H1 (cell line): Measurements from ENCODE around the gene SLC35B2. TPM values are rescaled to one million over a fixed set of nuclear protein-coding genes. Genes with fewer than 3 reads are reported as not detected.

ENCODE experiments used
- CTCF ChIA-PET: fragments of 300-600 bp; sonication (Branson Sonifier 250); formaldehyde crosslinking; loops from one replicate; lab custom pipeline; 2021; ENCODE audit not compliant: partially characterized antibody; lab: Charles Lee
- POLR2A ChIA-PET: fragments of 300-600 bp; sonication (Branson Sonifier 250); formaldehyde crosslinking; loops from one replicate; lab custom pipeline; 2021; ENCODE audit warnings: inconsistent platforms; ENCODE audit not compliant: partially characterized antibody; lab: Charles Lee
- DNase-seq, 2 experiments: peaks; one replicate each; pipeline versions ENCODE4 v3.0.0 to v3.0.0-alpha.2; 2010 to 2022; ENCODE audit warnings: low spot score in 2 of 2, low read depth in 1 of 2, mixed read lengths in 1 of 2
- FAIRE-seq: peaks from 2 replicates; lab custom pipeline; 2011; peaks lifted over from hg19 to GRCh38; lab: Jason Lieb, UNC
- H2AFZ ChIP-seq: 2 replicates; pipeline ENCODE4 v1.8.1; 2012; ENCODE audit warnings: low read length, inconsistent platforms
- H2AK5ac ChIP-seq: 2 replicates; pipeline ENCODE4 v1.6.1; 2013; ENCODE audit warnings: low read depth, low read length
- H2BK120ac ChIP-seq: replicated peaks from 2 replicates; pipeline ENCODE3; 2013; ENCODE audit warnings: low read depth, low read length, inconsistent platforms
- H2BK12ac ChIP-seq: 2 replicates; pipeline ENCODE4 v1.6.1; 2013; ENCODE audit warnings: low read depth, low read length
- H2BK15ac ChIP-seq: 2 replicates; pipeline ENCODE4 v1.6.1; 2013; ENCODE audit warnings: low read length
- H2BK20ac ChIP-seq: 2 replicates; pipeline ENCODE4 v1.6.1; 2013; ENCODE audit warnings: low read length
- H2BK5ac ChIP-seq: 2 replicates; pipeline ENCODE4 v1.6.1; 2013; ENCODE audit warnings: low read depth, low read length
- H3K14ac ChIP-seq: 2 replicates; pipeline ENCODE4 v1.6.1; 2013; ENCODE audit warnings: inconsistent platforms; ENCODE audit not compliant: insufficient read length
- H3K18ac ChIP-seq: 2 replicates; pipeline ENCODE4 v1.6.1; 2013; ENCODE audit warnings: low read length; ENCODE audit errors: extremely low read depth
- H3K23ac ChIP-seq: 2 replicates; pipeline ENCODE4 v1.6.1; 2013; ENCODE audit warnings: inconsistent platforms; ENCODE audit not compliant: insufficient read length
- H3K23me2 ChIP-seq: 2 replicates; pipeline ENCODE4 v1.6.1; 2013; ENCODE audit warnings: low read depth, low read length
- H3K27ac ChIP-seq: 2 replicates; pipeline ENCODE4 v1.6.1; 2011; ENCODE audit warnings: low read depth, low read length, inconsistent platforms
- H3K27me3 ChIP-seq, 4 experiments: replicated peaks in 1 of 4; 1 replicate in 1 of 4; 2 replicates in 3 of 4; pipeline versions ENCODE4 v1.6.1 to v1.8.1; 2011 to 2013; ENCODE audit warnings: low read length in 3 of 4, mild to moderate bottlenecking in 3 of 4, inconsistent platforms in 2 of 4, mixed read lengths in 2 of 4, moderate library complexity in 1 of 4; ENCODE audit not compliant: control insufficient read depth in 3 of 4, insufficient read depth in 3 of 4; ENCODE audit errors: extremely low read depth in 1 of 4
- H3K36me3 ChIP-seq, 4 experiments: 2 replicates each; pipeline versions ENCODE4 v1.6.1 to v1.8.1; 2011 to 2013; ENCODE audit warnings: mild to moderate bottlenecking in 4 of 4, low read length in 3 of 4, moderate library complexity in 2 of 4, control low read depth in 1 of 4, inconsistent platforms in 1 of 4; ENCODE audit not compliant: insufficient read depth in 4 of 4, control insufficient read depth in 2 of 4
- H3K4ac ChIP-seq: replicated peaks from 2 replicates; pipeline ENCODE3; 2013; ENCODE audit warnings: low read length, low read depth, mixed read lengths, inconsistent platforms; ENCODE audit not compliant: insufficient read length
- H3K4me1 ChIP-seq, 4 experiments: replicated peaks in 1 of 4; 1 replicate in 1 of 4; 2 replicates in 3 of 4; pipeline versions ENCODE4 v1.6.1 to v1.8.1; 2011 to 2013; ENCODE audit warnings: low read length in 3 of 4, inconsistent platforms in 2 of 4, mixed read lengths in 1 of 4; ENCODE audit not compliant: insufficient read depth in 4 of 4, control insufficient read depth in 3 of 4
- H3K4me2 ChIP-seq, 2 experiments: 2 replicates each; pipeline versions ENCODE4 v1.6.1 to v1.8.1; 2011 to 2013; ENCODE audit warnings: low read depth in 2 of 2, low read length in 2 of 2, control low read depth in 1 of 2, inconsistent platforms in 1 of 2, mild to moderate bottlenecking in 1 of 2; ENCODE audit not compliant: insufficient read depth in 1 of 2
- H3K4me3 ChIP-seq, 4 experiments: fragments of 200-600, 300-600 bp in 1 of 4; sonication (generic), shearing (Covaris generic), sonication (Bioruptor Twin) in 1 of 4; 2 replicates each; pipeline versions ENCODE4 v1.5.1 to v1.8.1; 2011 to 2016; ENCODE audit warnings: low read length in 4 of 4, low read depth in 3 of 4, control low read depth in 2 of 4, inconsistent platforms in 2 of 4, mild to moderate bottlenecking in 2 of 4, mixed read lengths in 1 of 4, moderate library complexity in 1 of 4; ENCODE audit not compliant: insufficient read depth in 2 of 4; ENCODE audit errors: extremely low read depth in 1 of 4
- H3K56ac ChIP-seq: replicated peaks from 2 replicates; pipeline ENCODE3; 2013; ENCODE audit warnings: low read depth, mild to moderate bottlenecking, mixed read lengths, low read length, inconsistent platforms; ENCODE audit not compliant: insufficient read length
- H3K79me1 ChIP-seq: 2 replicates; pipeline ENCODE4 v1.6.1; 2013; ENCODE audit warnings: low read depth, low read length, control low read depth
- H3K79me2 ChIP-seq, 2 experiments: 2 replicates each; pipeline versions ENCODE4 v1.6.1 to v1.8.1; 2012 to 2013; ENCODE audit warnings: low read length in 2 of 2, mild to moderate bottlenecking in 2 of 2, inconsistent platforms in 1 of 2; ENCODE audit not compliant: insufficient read depth in 2 of 2, control insufficient read depth in 1 of 2
- H3K9ac ChIP-seq, 4 experiments: replicated peaks in 1 of 4; 1 replicate in 1 of 4; 2 replicates in 3 of 4; pipeline versions ENCODE4 v1.6.1 to v1.8.1; 2011 to 2013; ENCODE audit warnings: low read depth in 3 of 4, low read length in 3 of 4, control low read depth in 2 of 4, mild to moderate bottlenecking in 2 of 4, moderate library complexity in 2 of 4, inconsistent platforms in 1 of 4; ENCODE audit errors: extremely low read depth in 1 of 4
- H3K9me3 ChIP-seq, 2 experiments: 2 replicates each; pipeline versions ENCODE4 v1.6.1 to v1.8.1; 2012 to 2013; ENCODE audit warnings: mild to moderate bottlenecking in 2 of 2, moderate library complexity in 2 of 2, control low read depth in 1 of 2, inconsistent platforms in 1 of 2, low read depth in 1 of 2, low read length in 1 of 2, mixed read lengths in 1 of 2; ENCODE audit not compliant: insufficient read depth in 2 of 2
- H4K20me1 ChIP-seq, 2 experiments: replicated peaks in 1 of 2; 2 replicates each; pipeline versions ENCODE3 to v1.8.1; 2011 to 2013; ENCODE audit warnings: inconsistent platforms in 2 of 2, low read length in 2 of 2, mild to moderate bottlenecking in 1 of 2; ENCODE audit not compliant: insufficient read depth in 2 of 2, control insufficient read depth in 1 of 2
- H4K5ac ChIP-seq: 2 replicates; pipeline ENCODE4 v1.6.1; 2013; ENCODE audit warnings: low read length, low read depth, mixed read lengths, inconsistent platforms; ENCODE audit not compliant: insufficient read length
- H4K8ac ChIP-seq: 2 replicates; pipeline ENCODE4 v1.8.0; 2013; ENCODE audit warnings: mild to moderate bottlenecking, moderate library complexity, low read length, inconsistent platforms; ENCODE audit not compliant: insufficient read depth; ENCODE audit errors: extremely low read depth
- H4K91ac ChIP-seq: replicated peaks from 2 replicates; pipeline ENCODE3; 2013; ENCODE audit warnings: low read length, mixed read lengths, inconsistent platforms; ENCODE audit not compliant: insufficient read length
- ASH2L ChIP-seq: fragments of 200-600, 300-600 bp; sonication (generic); IDR thresholded peaks from one replicate; pipeline ENCODE4 v1.7.1; 2017; ENCODE audit warnings: low read length
- BACH1 ChIP-seq: IDR thresholded peaks from 2 replicates; pipeline ENCODE4 v1.6.1; 2012; ENCODE audit warnings: low read length, improper control_type of control experiment
- FOSL1 ChIP-seq: IDR thresholded peaks from 2 replicates; pipeline ENCODE4 v1.6.1; 2011; ENCODE audit warnings: mild to moderate bottlenecking, low read depth, low read length, moderate library complexity; ENCODE audit not compliant: insufficient read depth
- GTF2F1 ChIP-seq: IDR thresholded peaks from 2 replicates; pipeline ENCODE4 v1.6.1; 2012; ENCODE audit warnings: low read depth, low read length, improper control_type of control experiment, borderline replicate concordance
- HDAC2 ChIP-seq, 2 experiments: fragments of 300-600 bp in 1 of 2; sonication (generic) in 1 of 2; IDR thresholded peaks; 2 replicates each; pipeline ENCODE4 v1.6.1; 2011 to 2012; ENCODE audit warnings: low read depth in 2 of 2, low read length in 2 of 2, mild to moderate bottlenecking in 2 of 2, moderate library complexity in 2 of 2, borderline replicate concordance in 1 of 2, inconsistent platforms in 1 of 2
- POLR2A ChIP-seq, 2 experiments: IDR thresholded peaks; 1 replicate in 1 of 2; 2 replicates in 1 of 2; pipeline ENCODE4 v1.6.1; 2011; ENCODE audit warnings: low read depth in 2 of 2, low read length in 2 of 2, mild to moderate bottlenecking in 2 of 2; ENCODE audit errors: control extremely low read depth in 1 of 2
- TAF7 ChIP-seq: optimal IDR thresholded peaks from 2 replicates; pipeline ENCODE3; 2011; ENCODE audit warnings: low read depth, mild to moderate bottlenecking, inconsistent platforms, low read length, moderate library complexity, borderline replicate concordance
- WGBS, 2 experiments: shearing (Covaris generic) in 1 of 2; methylation state at CpG; one replicate each; pipeline versions ENCODE4 v1.1.6 to v1.1.7; 2013 to 2015; ENCODE audit warnings: low lambda C conversion rate in 2 of 2, mixed read lengths in 2 of 2, inconsistent platforms in 1 of 2, low coverage in 1 of 2, missing lambda C conversion rate in 1 of 2; ENCODE audit not compliant: insufficient replicate concordance in 2 of 2, insufficient coverage in 1 of 2, insufficient read length in 1 of 2; ENCODE audit errors: extremely low coverage in 1 of 2, missing lambda C conversion rate in 1 of 2; 5-methylcytosine and 5-hydroxymethylcytosine counted together
- polyA plus RNA-seq, 7 experiments: library from polyadenylated mRNA; depleted of rRNA in 3 of 7; stranded (reverse) in 5 of 7; unstranded in 2 of 7; fragments of >200 nt in 5 of 7; fragments of 200-250 nt in 2 of 7; gene quantifications; 1 replicate in 5 of 7; 2 replicates in 1 of 7; 4 replicates in 1 of 7; pipeline versions ENCODE4 v1.2.1 to v1.2.3, GENCODE V29; 2011 to 2013; ENCODE audit warnings: missing spikeins in 2 of 7, mixed read lengths in 2 of 7
- total RNA-seq: library from RNA; stranded (reverse); fragmentation: NEBNext Ultra II Directional; extraction: Animal tissue kit (Norgen Biotek cat#: 25700); gene quantifications from 2 replicates; pipeline ENCODE4 v1.2.1, GENCODE V29; 2021
- TF ChIP-seq, protein P1 (sequence below): IDR thresholded peaks from 2 replicates; pipeline ENCODE4 v1.6.1; 2012; ENCODE audit warnings: inconsistent platforms
- TF ChIP-seq, protein P2 (sequence below): IDR thresholded peaks from 2 replicates; pipeline ENCODE4 v1.6.1; 2012; ENCODE audit warnings: inconsistent platforms

The SLC35B2 gene
- total and polyA plus RNA-seq, 2 of the 8 experiments (the other 6 are each of a cell fraction or from before 2014, with no cell fraction given), result 29.5 to 65.0 TPM

DNA sequence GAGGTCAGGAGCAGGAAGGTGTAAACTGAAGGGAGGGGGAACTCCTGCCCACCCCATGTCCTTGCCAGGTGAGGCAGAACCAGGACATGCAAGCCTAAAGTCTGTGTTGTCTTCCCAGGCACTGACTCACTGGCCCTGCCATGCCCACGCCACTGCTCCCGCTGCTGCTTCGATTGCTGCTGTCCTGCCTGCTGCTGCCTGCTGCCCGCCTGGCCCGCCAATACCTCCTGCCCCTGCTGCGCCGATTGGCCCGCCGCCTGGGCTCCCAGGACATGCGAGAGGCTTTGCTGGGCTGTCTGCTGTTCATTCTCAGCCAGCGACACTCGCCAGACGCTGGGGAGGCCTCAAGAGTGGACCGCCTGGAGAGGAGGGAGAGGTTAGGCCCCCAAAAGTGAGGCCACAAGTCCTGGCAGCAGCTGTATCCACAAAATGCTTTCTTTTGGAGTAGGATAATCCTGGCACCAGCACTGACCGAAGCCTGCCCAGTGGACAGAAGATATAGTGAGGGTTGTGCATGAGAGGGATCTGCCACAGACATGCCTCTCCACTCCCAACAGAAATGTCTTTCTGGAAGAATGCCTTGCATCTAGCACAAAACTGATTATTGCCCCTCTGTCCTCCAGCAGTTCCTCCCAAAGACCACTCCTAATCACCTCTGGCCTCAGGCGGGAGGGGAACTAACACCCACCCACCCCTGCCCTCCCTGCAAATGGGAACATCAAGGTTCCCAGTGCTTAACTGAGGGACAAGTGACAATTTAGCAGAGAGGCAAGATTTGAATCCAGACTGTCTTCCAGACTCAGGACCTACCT lies 39.8 kb downstream of the SLC35B2 start:
- peak overlapping the region; percentile 82 for H3K18ac ChIP-seq
- peak overlapping the region; percentile 82 for H2BK15ac ChIP-seq
- POLR2A ChIA-PET, result interaction anchor here (0.6 to 21.0 kb wide), 15 partner anchors 12 to 48 kb away, joined by 3 to 477 read pairs (median 6); partner anchors contain the start of gene HSP90AB1
- no peak overlapping the region for H2AFZ ChIP-seq
- no peaks in the 10 kb centered on the region for H3K27me3 ChIP-seq
- no peak overlapping the region for H3K14ac ChIP-seq
- H3K9ac ChIP-seq, result peak overlapping the region in 2 of 4 experiments; percentile 12 to 32; a peak in 3 of 7 replicates
- no peaks in the 10 kb centered on the region for H4K20me1 ChIP-seq
- H3K79me2 ChIP-seq, result no peaks in the 10 kb centered on the region
- H3K36me3 ChIP-seq, result no peaks in the 10 kb centered on the region
- peak overlapping the region; percentile 95 for H4K91ac ChIP-seq
- no peak overlapping the region for H3K56ac ChIP-seq
- no peaks in the 10 kb centered on the region; the same call in 1 of the 2 replicates for H3K23me2 ChIP-seq
- H4K8ac ChIP-seq, result no peak overlapping the region
- CTCF ChIA-PET, result interaction anchor here (0.6 to 2.3 kb wide), 6 partner anchors 17 to 83 kb away, joined by 3 to 18 read pairs (median 6); partner anchors contain the start of gene HSP90AB1
- no peaks in the 10 kb centered on the region; the same call in 1 of the 2 replicates for H3K79me1 ChIP-seq
- FAIRE-seq, result no peak
- H4K5ac ChIP-seq, result peak overlapping the region; percentile 14
- H3K23ac ChIP-seq, result no peak overlapping the region
- H3K4me3 ChIP-seq, result peak overlapping the region in 2 of 4 experiments; percentile 5 to 58; a peak in 4 of 8 replicates
- peak overlapping the region; percentile 35 for H2BK120ac ChIP-seq
- H3K4me1 ChIP-seq, result peaks cover 22 to 43% (median 26%) of the 10 kb centered on the region in 4 experiments
- peak overlapping the region; percentile 94 for H2BK20ac ChIP-seq
- H2BK5ac ChIP-seq, result peak overlapping the region; percentile 82; the same call in 1 of the 2 replicates
- peak overlapping the region; percentile 93; the same call in 1 of the 2 replicates for H2AK5ac ChIP-seq
- DNase-seq, result peak in 1 of 2 experiments; percentile 71
- 40% methylated on average over 16 of the region's 16 CpGs; no CpG with 5 or more reads in 1 of the 2 experiments for WGBS, 2 experiments
- peak overlapping the region; percentile 92 for H2BK12ac ChIP-seq
- peak overlapping the region; percentile 75 to 80 for H3K4me2 ChIP-seq
- H3K27ac ChIP-seq, result peak overlapping the region; percentile 13; the same call in 1 of the 2 replicates
- TF ChIP-seq POLR2A (IDR thresholded peaks at IDR 0.05; ENCODE audit: control extremely low read depth in 1 of 2, low read depth in 2 of 2, low read length in 2 of 2), result 0 out of 3 replicates have a peak, but pooled peaks of 1 of the 2 experiments have one; percentile 7
- TF ChIP-seq FOSL1, result no peak
- peak; percentile 25 for TF ChIP-seq ASH2L
- TF ChIP-seq HDAC2 (IDR thresholded peaks at IDR 0.05; ENCODE audit: borderline replicate concordance in 1 of 2, low read depth in 2 of 2, low read length in 2 of 2), result no peak
- TF ChIP-seq BACH1, result no peak
- no peak for TF ChIP-seq GTF2F1
- TF ChIP-seq, protein P1, sequence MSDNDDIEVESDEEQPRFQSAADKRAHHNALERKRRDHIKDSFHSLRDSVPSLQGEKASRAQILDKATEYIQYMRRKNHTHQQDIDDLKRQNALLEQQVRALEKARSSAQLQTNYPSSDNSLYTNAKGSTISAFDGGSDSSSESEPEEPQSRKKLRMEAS, result peak; percentile 92
- TF ChIP-seq, protein P2, sequence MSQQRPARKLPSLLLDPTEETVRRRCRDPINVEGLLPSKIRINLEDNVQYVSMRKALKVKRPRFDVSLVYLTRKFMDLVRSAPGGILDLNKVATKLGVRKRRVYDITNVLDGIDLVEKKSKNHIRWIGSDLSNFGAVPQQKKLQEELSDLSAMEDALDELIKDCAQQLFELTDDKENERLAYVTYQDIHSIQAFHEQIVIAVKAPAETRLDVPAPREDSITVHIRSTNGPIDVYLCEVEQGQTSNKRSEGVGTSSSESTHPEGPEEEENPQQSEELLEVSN, result peak; percentile 96
- no peak for TF ChIP-seq TAF7
- peak overlapping the region; percentile 55 for H3K4ac ChIP-seq
- H3K9me3 ChIP-seq, result no peaks in the 10 kb centered on the region
